HG02759 (cell line): ENCODE data around the gene GTPBP1.

Experiments used
- ATAC-seq: cut with Tn5 transposase; IDR thresholded peaks from one replicate; pipeline ENCODE4 v1.9.1; 2021; ENCODE audit warnings: mild to moderate bottlenecking, moderate library complexity; ENCODE audit not compliant: unreplicated experiment

GTPBP1 gene

DNA sequence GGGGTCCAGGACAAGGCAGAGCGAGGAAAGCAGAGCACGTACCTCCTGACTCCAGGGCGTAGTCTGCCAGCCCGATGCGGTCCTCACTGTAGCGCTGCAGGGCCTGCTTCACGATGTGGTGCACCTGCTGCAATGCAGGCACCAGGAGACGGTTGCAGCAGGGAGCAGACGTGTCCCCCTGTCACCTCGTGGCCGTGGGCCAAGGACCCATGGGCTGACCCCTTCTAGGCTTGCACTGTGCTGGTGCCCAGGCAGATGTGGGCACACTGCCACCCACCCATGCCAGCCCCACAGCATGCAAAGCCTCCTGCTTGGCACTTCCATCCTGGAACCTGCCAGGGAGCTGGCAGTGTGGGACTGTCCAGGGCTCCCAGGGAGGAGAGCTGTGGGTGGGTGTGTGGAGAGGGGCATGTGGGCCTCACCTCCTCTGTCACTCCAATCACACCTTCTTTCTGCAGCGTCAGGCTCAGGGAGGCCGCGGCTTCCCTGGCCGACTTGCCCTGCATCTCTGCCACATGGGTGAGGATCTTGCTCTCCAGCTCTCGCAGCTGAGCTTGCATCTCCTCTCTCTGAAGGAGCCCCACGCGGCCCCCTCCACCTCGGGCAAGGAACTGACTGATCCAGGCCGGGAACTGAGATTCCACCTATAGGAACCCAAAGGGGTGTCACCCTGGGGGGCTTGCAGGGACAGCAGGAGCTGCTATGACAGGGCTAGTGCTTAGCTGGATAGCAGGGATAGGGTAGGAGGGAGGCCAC, 33.7 kb downstream of the GTPBP1 start:
- ATAC-seq: no peak

DNA sequence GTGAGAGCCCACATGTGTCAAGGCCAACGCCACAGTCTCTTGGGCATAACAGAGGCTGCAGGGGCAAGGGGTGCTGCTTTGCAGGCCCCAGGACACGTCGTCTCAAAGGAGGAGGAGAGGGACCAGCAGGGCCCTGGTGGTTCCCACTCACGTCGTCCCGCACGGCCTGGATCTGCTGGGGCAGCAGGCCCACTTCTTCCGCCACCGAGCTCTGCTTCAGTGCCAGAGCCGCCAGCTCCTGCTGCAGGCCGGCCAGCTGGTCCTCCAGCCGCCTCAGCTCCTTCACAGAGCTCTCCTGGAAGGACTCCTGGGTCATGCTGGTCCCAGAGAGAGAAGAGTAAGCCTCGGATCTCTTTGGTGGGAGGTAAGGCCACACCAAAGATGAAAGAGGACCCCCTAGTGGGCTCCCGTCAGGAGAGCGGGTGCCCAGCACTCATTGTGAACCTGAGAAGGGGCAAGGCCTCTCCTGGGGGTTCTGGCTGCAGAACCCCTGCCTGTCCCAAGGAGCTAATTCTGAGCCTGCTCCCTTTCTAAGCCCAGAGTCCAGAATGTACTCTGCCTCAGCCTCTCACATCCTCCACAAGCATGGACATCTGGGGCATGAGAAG, 34.5 kb downstream of the GTPBP1 start:
- no peak for ATAC-seq

DNA sequence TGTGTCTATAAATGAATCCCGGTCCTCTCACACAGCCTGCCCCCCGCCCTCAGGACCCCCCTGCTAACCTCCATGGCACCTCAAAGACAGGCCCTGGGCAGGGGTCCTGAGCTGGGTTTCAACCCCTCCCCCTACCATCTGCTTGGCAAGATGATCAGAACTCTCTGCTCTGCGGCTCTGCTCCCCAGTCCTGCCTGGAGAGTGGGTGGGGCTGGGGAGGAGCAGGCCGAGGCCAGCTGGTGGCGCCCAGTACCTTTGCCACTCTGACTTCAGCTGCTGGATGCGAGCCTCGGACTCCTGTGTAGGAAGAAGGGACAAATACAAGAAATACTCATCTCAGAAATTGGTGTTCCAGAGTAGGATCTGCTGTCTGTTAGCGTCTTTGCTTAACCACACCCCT, 35.0 kb downstream of the GTPBP1 start:
- no peak for ATAC-seq

DNA sequence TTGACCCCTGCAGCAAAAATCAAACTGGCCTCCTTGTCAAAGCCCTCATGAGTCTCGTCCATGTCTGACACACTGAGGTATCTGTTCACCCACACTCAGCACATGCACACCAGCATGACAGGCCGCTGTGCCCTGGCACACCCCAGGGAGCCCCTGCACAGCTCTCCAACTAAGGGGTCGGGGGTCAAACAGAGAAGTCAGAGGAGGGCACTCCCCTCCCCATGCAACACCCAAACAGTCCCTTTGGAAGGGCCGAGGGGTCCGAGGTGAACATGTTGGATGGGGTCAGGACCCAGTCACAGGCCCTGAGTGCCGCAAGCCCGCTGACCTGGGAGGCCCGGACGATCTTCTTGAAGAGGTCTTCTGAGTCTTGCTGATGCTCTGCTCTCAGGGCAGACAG, 35.4 kb downstream of the GTPBP1 start:
- ATAC-seq: no peak

DNA sequence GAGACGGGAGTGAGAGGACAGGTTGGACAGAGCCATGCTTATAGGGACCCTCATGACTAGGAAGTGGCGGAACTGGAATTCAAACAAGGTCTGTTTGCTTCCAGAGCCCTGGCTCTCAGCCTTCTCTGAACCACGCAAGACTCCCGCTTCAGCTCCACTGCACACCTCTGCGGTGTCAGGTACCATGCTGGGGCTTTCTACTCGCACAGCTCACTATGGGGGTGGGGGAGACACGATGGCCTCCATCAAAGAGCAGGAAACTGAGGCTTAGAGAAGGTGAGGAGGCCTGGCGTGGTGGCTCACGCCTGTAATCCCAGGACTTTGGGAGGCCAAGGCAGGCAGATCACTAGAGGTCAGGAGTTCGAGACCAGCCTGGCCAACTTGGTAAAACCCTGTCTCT, 35.8 kb downstream of the GTPBP1 start:
- no peak for ATAC-seq

DNA sequence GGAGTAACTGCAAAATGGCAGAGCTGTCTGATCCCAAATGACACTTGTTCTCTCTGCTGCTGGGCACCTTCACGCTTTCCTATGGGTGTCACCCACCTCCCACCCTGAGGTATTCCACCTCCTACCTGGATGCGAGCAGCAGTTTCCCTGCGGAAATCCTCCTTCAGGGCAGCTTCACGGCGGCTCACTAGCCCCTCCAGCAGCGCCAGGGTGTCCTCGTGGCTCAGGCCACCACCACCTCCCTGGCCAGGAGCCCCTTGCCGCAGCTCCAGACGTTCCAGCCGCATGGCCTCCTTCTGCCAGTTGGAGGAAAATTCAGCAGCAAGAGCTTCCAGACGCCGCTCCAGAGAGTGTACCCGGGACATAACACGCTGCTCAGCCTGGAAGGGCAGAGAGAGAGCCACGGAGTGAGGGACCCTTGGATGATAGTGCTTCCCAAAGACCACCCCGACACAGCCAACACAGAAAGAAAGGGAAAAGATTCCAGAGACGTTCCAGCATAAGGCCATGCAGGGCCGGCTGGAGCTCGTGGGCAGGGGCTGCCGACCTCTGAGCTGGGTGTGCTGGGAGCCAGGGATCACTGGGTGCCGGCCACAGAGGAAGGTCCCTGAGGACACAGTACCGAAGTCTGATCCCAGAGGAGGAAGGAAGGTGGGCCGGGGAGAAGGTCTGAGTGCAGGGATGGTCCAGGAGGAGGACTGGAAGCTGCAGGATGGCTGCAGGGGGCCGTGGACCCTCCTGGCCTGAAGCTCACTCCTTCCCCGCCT, 36.6 kb downstream of the GTPBP1 start:
- ATAC-seq: no peak

DNA sequence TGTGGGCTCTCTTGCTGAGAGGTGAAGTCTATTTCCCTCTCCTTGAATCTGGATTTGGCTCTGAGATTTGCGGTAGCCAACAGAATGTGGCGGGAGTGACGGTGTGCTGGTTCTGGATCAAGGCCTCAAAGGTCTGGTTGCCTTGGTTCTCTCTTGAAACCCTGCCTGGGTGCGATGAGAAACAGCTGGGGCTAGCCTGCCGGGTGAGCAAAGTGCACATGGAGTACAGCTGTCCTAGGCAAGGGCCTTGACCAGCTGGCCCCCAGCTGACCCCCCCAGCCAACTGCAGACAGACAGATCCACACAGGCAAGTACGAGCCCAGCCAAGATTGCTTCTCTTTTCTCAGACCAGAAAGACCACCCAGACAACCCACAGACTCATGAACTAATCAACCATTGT, 39.2 kb downstream of the GTPBP1 start:
- ATAC-seq: no peak

DNA sequence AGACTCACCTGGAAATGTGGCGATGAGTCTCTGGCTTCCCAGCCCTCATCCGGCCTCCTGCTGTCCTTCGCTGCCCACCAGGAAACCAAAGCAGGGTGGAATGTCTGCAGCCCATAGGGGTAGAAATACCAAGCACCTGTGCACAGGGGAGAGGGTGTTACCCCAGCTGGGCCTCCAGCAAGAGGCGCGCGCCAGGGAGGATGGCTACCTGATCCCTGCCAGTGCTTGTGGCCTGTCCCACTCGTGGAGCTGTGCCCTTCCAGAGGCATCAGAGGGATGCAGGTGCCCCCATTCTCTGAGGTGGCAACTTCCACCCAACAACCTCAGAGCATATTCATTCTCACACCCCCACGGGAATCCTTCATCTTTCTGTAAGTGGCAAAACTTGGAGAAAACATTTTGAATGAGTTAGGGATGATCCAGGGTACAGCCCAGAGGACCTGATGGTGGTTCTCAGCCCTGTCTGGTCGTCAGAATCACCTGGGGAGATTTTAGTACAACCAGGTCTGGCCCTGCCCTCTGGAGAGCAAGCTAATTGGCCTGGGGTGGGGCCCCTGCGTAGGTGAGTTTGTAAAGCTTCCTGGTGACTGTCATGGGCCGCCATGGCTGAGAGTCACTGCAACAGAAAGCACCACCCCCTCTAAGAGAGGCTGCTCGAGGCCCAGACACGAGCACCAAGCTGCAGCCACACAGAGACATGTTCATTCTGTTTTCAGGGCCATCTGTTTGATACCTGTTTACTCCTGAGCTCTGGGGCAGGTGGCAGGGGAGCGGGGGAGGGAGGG, 40.1 kb downstream of the GTPBP1 start:
- ATAC-seq: no peak

DNA sequence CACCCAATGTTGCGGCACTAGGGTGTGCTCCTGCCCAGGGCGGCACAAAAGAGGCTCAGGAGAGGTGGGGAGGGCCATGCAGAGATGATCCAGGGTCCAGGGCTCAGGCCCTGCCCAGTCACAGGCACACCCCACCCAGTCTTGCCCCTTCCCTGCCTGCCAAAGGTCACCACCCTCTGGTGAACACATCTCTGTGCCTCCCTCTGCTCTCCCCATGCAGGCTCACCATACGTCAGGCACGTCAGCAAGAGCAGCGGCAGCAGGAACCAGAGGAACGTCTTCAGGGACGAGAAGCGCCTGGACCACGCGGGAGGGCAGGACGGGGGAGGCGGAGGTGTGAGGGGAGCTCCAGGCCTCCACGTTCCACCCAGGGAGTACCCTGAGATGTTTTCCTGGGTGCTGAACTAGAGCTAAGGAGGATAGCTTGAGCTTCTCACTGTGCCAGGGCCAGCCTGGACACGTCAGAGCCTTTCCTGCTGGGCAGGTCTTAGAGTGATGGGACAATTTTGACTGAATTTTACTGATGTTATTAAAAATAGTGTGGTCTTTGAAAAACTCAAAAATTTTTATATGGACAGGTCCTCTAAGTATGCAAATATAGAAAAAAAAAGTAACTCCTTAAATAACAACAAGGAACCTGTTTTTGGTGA, 42.9 kb downstream of the GTPBP1 start:
- ATAC-seq: no peak

DNA sequence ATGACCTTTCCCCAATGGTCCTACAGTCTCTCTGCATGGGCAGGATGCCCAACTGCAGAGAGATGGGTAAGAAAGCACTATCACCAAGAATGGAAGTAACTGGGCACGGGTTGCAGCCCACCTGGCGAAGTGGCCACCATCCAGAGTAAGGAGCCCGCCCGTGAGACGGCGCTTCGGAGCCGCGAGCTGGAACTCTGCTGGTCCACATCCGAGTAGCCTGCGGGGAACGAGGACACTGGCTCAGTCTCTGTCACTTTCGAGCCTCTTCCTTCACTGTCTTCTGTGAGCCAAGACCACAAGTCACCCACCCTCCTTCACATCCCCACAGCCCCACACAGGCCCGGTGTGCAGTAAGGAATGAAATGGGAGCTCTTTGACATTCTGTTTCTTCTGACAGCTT, 44.4 kb downstream of the GTPBP1 start:
- no peak for ATAC-seq

DNA sequence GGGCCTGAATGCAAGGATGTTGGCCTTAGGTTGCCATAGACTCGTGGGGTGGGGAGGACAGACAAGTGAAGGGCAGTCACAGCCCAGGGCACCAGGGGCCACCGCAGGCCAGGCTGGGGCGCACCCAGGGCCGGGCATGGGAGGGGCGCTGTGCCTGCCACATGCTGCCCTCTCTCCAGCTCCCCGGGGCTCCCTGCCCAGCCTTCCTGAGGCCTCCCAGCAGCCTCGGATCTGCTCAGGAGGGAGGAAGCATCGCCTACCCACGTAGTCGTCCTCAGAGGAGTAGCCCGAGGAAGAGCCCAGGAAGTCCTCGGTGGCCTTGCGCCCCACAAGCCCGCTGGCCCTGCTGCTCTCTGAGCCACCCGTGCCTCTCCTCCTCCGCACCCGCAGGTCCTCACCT, 44.9 kb downstream of the GTPBP1 start:
- no peak for ATAC-seq

DNA sequence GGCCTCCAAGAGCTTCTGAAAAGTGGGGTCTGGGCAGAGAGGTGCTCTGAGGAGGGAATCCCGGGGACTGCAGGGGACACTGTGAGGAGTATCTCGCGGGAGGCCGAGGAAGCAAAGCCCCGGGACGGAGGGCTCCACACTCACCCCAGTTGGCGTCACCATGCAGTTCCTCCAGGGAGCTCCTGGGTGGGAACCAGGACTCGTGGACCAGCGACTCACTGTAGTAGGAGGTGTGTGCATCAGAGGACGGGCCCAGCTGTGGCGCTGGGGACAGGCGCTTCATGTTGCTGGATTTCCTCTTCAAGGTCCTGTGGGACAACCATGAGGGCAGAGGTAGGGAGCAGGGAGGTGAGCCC, 45.3 kb downstream of the GTPBP1 start:
- no peak for ATAC-seq

DNA sequence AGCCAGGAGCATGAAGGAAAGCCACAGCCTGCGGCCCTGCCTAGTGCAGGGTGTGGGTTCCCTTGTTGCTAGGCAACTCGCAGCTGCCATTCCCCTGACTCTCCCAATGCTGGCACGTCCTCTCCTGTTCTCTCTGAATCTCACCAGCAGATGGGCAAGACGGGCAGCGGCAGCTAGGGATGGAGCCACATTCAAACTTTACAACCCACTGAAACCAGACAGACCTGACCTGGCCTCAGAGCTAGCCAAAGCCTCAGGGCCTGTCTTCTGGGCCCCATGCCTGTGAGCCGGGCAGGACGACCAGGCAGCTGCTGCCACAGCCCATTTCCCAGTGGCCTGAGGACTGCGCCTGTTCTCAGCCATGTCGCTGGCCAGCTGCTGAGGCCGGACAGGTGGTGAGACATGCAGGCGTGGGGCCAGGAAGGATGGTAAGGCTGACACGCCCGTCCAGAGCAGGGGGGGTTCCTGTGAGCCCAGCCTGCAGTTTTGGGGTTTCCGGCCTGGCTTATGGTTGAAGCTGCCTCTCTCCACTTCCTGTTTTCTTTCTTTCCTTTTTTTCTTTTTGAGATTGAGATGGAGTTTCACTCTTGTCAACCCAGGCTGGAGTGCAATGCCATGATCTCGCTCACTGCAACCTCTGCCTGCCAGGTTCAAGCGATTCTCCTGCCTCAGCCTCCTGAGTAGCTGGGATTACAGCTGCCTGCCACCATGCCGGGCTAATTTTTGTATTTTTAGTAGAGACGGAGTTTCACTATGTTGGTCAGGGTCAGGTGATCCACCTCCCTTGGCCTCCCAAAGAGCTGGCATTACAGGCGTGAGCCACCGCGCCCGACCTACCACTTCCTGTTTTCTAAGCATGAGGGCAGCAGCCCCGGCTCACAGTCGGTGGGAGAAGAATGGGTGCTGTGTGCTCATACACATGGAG, 45.9 kb downstream of the GTPBP1 start:
- peak; percentile 47 for ATAC-seq

DNA sequence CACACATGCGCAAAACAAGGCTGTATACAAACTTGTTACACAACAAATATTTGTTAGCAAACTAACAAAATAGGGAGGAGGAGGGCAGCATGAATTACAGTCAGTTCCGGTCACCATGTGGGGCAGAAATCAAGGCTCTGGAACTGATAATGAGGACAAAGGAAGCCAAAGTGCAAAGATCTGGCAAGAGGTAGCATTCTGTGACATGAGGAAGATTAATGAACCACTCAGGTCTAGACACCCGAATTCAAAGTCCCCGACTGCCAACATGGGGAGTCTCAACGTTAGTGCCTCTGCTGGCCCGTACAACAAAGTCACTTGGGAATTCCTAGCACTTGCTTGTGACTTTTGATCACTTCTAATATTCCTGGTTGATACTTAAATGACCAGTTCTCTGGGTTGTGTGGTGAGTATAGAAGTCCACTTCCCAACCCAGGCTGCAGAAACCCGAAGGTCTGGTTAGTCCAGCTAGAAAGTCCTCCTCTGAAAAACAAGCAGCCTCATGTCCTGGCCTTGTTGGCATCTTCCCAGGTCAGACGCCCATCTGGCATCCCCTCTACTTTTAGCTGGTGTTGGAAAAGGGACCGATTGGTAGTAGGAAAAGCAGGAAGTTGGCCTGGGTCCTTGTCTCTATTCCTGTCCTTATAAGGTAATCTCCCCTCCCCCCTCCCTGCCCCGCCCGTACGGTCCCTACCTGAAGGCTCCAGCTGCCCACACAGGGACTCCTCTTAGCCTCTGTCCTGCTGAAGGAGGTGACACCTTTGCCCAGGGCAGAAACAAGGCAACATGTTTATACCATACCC, 48.4 kb downstream of the GTPBP1 start:
- ATAC-seq: no peak

DNA sequence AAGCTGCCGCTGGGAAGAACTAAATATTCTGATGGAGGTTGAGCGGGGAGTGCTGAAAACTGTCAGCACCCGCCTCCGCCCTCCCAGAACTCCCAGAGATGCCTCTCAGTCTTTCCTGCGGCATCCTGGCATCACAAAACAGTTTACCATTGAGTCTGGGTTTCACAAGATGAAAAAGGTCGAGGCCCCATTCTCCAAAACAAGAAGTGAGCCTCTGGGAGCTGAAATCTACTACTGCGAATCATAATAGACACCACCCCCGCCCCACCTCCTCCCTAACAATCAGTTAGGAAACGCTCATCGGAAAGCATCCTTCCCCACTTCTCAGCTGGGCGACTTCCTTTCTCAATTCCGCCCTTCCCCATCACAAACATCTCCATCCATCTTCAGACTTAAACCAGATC, 49.0 kb downstream of the GTPBP1 start:
- no peak for ATAC-seq

DNA sequence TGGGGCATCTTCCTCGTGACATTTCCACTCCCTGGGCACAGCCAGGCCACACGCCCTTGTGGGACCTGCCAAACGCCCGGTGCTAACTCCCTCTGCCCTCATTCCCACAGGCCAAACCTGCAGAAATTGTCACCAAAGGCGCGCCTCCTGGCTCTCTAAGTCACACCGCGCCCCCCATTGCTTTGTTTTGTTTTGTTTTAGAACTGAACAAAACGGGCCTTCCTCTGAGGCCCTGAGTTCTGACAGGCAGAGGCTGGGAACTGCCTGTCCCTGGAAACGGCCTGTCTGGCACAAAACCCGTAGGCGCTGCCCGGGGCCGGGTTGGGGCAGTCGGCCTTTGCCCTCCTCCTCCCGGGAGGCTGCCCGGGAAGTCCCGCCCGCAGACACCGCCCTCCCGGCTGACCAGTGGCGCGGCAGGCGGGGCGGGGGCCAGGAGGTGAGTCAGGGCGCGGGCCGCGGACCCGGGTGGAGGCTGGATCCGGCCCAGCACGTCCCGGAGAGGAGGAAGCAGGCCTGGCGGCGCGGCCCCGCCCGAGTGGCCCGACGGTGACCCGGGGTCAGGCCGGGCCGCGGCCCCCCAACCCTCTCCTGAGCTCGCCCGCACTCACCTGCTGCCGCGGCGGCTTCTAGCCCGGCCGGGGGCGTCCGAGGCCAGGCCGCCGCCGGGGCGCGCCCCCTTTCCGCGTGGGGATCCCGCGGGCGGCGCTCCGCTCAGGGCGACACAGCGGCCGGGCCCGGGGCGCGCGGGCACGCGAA, 49.6 kb downstream of the GTPBP1 start:
- peak; percentile 32 for ATAC-seq

DNA sequence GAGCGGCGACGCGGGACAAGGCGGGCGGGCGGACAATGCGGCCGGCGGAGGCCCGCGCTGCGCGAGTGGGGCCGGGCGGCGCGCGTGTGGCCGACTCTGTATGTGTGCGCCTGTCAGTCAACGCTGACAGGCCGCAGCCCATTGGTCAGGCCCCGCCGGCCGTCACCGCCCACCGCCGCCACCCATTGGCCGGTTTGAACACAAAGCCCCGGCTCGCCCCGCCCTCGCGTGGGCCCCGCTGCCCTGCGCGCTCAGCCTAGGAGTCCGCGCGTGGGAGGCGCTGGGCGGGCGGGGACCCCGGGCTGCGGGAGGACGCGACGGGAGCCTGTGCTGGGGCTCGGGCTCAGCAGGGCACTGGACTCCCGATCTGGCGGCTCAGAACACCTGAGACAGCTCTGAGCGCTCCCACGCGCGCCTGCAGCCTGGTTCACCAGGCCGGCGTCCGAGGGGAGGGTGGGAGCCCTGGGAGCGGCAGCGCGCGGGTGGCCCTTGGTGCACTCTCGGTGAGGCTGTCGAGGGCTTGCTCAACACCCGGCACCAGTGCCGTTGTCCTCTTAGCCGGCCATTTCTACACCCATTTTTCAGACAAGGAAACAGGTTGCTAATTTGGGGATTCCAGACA, 50.3 kb downstream of the GTPBP1 start, which contains the start of gene SUN2:
Gene SUN2 (minus strand): TSS at position 88 of the 622 bp plus-strand sequence. CDS start 3,370 bp downstream, outside the sequence.
- ATAC-seq: peak; percentile 68
